HepG2 (cell line): Measurements from ENCODE around the gene FLYWCH1. TPM values are rescaled to one million over a fixed set of nuclear protein-coding genes. Genes with fewer than 3 reads are reported as not detected.

Experiments
- AKAP8 ChIP-seq: sonication (generic); formaldehyde crosslinking; IDR thresholded peaks from 2 replicates; pipeline ENCODE4 v1.5.1; 2020; ENCODE audit warnings: mild to moderate bottlenecking, missing genetic modification reagents
- DPF2 ChIP-seq: sonication (generic); formaldehyde crosslinking; IDR thresholded peaks from 2 replicates; pipeline ENCODE4 v1.4.0; 2020; ENCODE audit warnings: mild to moderate bottlenecking, low read depth, missing genetic modification reagents, borderline replicate concordance
- GABPB1 ChIP-seq: IDR thresholded peaks from 2 replicates; pipeline ENCODE4 v1.6.1; 2016; ENCODE audit warnings: mild to moderate bottlenecking, missing genetic modification reagents, moderate library complexity, missing compliant biosample characterization
- RFXAP ChIP-seq: sonication (generic); formaldehyde crosslinking; IDR thresholded peaks from 2 replicates; pipeline ENCODE4 v1.4.0; 2020; ENCODE audit warnings: missing genetic modification reagents, borderline replicate concordance
- SMAD1 ChIP-seq: sonication (generic); formaldehyde crosslinking; IDR thresholded peaks from 2 replicates; pipeline ENCODE4 v1.4.0; 2020; ENCODE audit warnings: missing genetic modification reagents, low read depth, mild to moderate bottlenecking, borderline replicate concordance
- TEF ChIP-seq: sonication (generic); formaldehyde crosslinking; IDR thresholded peaks from 2 replicates; pipeline ENCODE4 v1.5.0; 2020; ENCODE audit warnings: missing genetic modification reagents
- ZNF468 ChIP-seq: sonication (generic); formaldehyde crosslinking; IDR thresholded peaks from 2 replicates; pipeline ENCODE4 v1.8.0; 2022; ENCODE audit warnings: mild to moderate bottlenecking, moderate library complexity, missing genetic modification reagents
- ZNF574 ChIP-seq: sonication (generic); formaldehyde crosslinking; IDR thresholded peaks from 2 replicates; pipeline ENCODE4 v1.4.0; 2020; ENCODE audit warnings: missing genetic modification reagents
- ZNF788 ChIP-seq: sonication (generic); formaldehyde crosslinking; IDR thresholded peaks from 2 replicates; pipeline ENCODE4 v1.5.0; 2020; ENCODE audit warnings: mild to moderate bottlenecking, missing genetic modification reagents, borderline replicate concordance
- ZSCAN21 ChIP-seq: sonication (generic); formaldehyde crosslinking; IDR thresholded peaks from 2 replicates; pipeline ENCODE4 v1.8.0; 2022; ENCODE audit warnings: mild to moderate bottlenecking, missing genetic modification reagents, moderate library complexity, borderline replicate concordance
- polyA plus RNA-seq, 8 experiments: library from polyadenylated mRNA; depleted of rRNA in 3 of 8; stranded (reverse) in 7 of 8; unstranded in 1 of 8; fragments of >200 nt; fragmentation: Illumina TruSeq in 4 of 8; extraction: Trizol in 4 of 8; gene quantifications; 2 replicates each; pipeline versions ENCODE4 v1.2.1 to v1.2.3, GENCODE V29; 2011 to 2016; ENCODE audit warnings: low read depth in 4 of 8, missing spikeins in 1 of 8, mixed read lengths in 1 of 8; ENCODE audit not compliant: insufficient read depth in 1 of 8
- total RNA-seq, 5 experiments: library from RNA; depleted of rRNA; stranded (reverse); fragments of >200 nt; fragmentation: Illumina TruSeq; extraction: Trizol; gene quantifications; 2 replicates each; pipeline ENCODE4 v1.2.3, GENCODE V29; 2016; ENCODE audit warnings: low read depth in 1 of 5
- TF ChIP-seq, protein P1 (sequence below): sonication (generic); formaldehyde crosslinking; IDR thresholded peaks from 2 replicates; pipeline ENCODE4 v1.4.0; 2020; ENCODE audit warnings: mild to moderate bottlenecking, missing genetic modification reagents

The FLYWCH1 gene
- total and polyA plus RNA-seq, 2 of the 13 experiments (the other 11 are each of a cell fraction or from before 2014, with no cell fraction given) = 7.3 to 12.4 TPM

DNA sequence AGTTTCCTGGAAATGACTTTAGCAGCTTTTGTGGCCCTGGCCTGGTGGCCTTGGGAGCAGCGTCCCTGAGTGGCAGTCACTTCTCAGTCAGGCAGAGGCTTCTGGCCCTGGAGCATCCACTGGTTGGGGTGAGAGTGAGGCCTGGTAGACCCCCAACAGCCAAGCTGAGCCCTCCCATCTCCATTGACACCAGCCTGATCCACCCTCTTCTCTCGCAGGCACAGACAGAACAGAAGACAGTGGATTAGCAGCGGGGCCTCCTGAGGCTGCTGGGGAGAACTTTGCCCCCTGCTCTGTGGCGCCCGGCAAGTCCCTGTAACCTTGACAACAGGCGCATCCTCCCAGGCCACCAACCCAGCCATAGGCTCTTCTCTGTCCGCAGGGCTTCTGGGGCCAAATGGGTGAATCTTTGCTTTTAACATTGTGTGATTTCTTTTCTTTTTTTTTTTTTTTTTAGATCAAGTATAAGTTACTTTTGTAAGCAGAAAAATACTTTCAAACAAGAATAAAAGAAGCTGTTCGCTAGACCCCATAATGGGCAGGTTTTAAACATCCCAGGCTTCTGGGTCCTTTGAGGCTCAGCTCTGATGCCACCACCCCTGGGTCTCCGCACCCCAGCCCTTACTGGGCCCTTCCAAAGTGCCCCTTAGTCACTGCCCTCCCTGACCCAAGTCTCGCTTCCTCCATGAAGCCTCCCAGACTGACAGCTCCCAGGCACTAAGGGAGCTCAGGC, 12.7 kb upstream of the FLYWCH1 start (continued):
- TF ChIP-seq, protein P1, sequence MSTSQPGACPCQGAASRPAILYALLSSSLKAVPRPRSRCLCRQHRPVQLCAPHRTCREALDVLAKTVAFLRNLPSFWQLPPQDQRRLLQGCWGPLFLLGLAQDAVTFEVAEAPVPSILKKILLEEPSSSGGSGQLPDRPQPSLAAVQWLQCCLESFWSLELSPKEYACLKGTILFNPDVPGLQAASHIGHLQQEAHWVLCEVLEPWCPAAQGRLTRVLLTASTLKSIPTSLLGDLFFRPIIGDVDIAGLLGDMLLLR (CRISPR knock-in tag) = no peak
- TF ChIP-seq RFXAP (CRISPR knock-in tag) (peak; percentile 74; the same call in 1 of the 2 replicates), SMAD1 (CRISPR knock-in tag) (0 out of 2 replicates have a peak, but pooled peaks have one; percentile 8), ZNF788 (CRISPR knock-in tag) (no peak), ZSCAN21 (CRISPR knock-in tag) (no peak), ZNF574 (CRISPR knock-in tag) (peak; percentile 57; the same call in 1 of the 2 replicates), AKAP8 (CRISPR knock-in tag) (peak; percentile 55; the same call in 1 of the 2 replicates), ZNF468 (CRISPR knock-in tag) (no peak), GABPB1 (peak; percentile 26; the same call in 1 of the 2 replicates), DPF2 (CRISPR knock-in tag) (0 out of 2 replicates have a peak, but pooled peaks have one; percentile 16), TEF (no peak)
- TF ChIP-seq, all 625 proteins: peak for 86
